Measurements from ENCODE around the gene HSFX2. TPM values are rescaled to one million over a fixed set of nuclear protein-coding genes. Genes with fewer than 3 reads are reported as not detected.

Gene HSFX2
- 0.25 TPM in 1 of 2 replicates, not detected in the other for total RNA-seq

DNA sequence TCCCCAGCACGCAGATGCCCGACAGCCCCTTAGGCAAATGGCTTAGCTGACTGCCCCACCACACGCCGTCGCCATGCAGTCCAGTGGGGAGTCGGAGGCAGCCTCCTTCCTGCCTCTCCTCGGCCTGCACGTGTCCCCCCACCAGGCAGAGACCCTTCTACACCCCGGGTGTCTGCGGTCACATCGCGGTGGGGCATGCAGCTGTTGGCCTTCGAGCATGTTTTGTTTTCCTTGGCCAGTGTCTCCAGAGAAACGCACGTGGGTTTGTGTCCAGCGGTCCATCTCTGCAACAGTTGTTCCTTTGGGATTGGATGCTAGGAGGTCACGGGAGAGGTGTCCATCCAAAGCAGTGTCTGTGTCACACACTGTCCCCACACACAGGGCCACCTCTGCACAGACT is at the start of gene HSFX2:
HSFX2 (minus strand) TSS at position 101 of the 400 bp plus-strand sequence. CDS start 614 bp downstream, outside the sequence.

GRCh38 chrX:149631234-149632165 is 36.4 kb upstream of the HSFX2 start, which contains the start of gene TMEM185A:
Gene TMEM185A (minus strand): TSS chrX:149631792. CDS start chrX:149631580, 212 bp downstream.

GRCh38 chrX:149587359-149587758 is 7.8 kb downstream of the HSFX2 start, which contains the start of gene MAGEA9B:
Gene MAGEA9B (minus strand): TSS chrX:149587459. CDS start chrX:149583179, 4,280 bp downstream.

GRCh38 chrX:149549701-149550100 is 45.4 kb downstream of the HSFX2 start, which contains the start of gene HSFX3:
Gene HSFX3 (minus strand): TSS chrX:149549924. CDS start chrX:149549852, 72 bp downstream.

Other genes with a start within 250 kb of the HSFX2 start
- 42.2 and 53.2 TPM in 2 replicates for gene IDS, start 90.0 kb downstream of the HSFX2 start, total RNA-seq
- 6.4 and 8.2 TPM in 2 replicates for gene EOLA1, start 54.3 kb downstream of the HSFX2 start, total RNA-seq
- not detected in 2 replicates for gene HSFX3, start 45.4 kb downstream of the HSFX2 start, total RNA-seq
- not detected in 2 replicates for gene MAGEA9B, start 7.9 kb downstream of the HSFX2 start, total RNA-seq
- 9.1 and 14.6 TPM in 2 replicates for gene TMEM185A, start 36.5 kb upstream of the HSFX2 start, total RNA-seq
- gene MAGEA11, start 116.7 kb upstream of the HSFX2 start, total RNA-seq: not detected in 2 replicates
- gene HSFX1, start 178.8 kb upstream of the HSFX2 start, total RNA-seq: 0.13 and 0.81 TPM in 2 replicates
- gene MAGEA9, start 186.6 kb upstream of the HSFX2 start, total RNA-seq: not detected in 2 replicates